Thyroid gland (tissue), 4 donors: Measurements from ENCODE around the gene BFSP1. TPM values are rescaled to one million over a fixed set of nuclear protein-coding genes. Genes with fewer than 3 reads are reported as not detected.

Source experiments
- DNase-seq, 2 donors: peaks; one replicate each; pipeline ENCODE4 v3.0.0-alpha.2; 2019
- H3K27ac ChIP-seq, 3 donors: fragments of 200-600 bp; sonication (generic); 1 replicate in 2 of 3; 2 replicates in 1 of 3; pipeline ENCODE4 v1.5.1; 2016 to 2019; ENCODE audit warnings: mild to moderate bottlenecking in 1 of 3, moderate library complexity in 1 of 3
- H3K27me3 ChIP-seq: fragments of 200-600 bp; sonication (generic); one replicate; pipeline ENCODE4 v1.5.1; 2019
- H3K36me3 ChIP-seq, 2 donors: fragments of 200-600 bp; sonication (generic); one replicate each; pipeline ENCODE4 v1.5.1; 2016 to 2019
- H3K4me1 ChIP-seq, 2 donors: fragments of 200-600 bp; sonication (generic); one replicate each; pipeline ENCODE4 v1.5.1; 2017 to 2019
- H3K4me3 ChIP-seq, 3 donors: fragments of 200-600 bp; sonication (generic); replicated peaks in 1 of 3; 1 replicate in 2 of 3; 2 replicates in 1 of 3; pipeline ENCODE4 v1.5.1; 2016; ENCODE audit warnings: mild to moderate bottlenecking in 1 of 3
- H3K9me3 ChIP-seq: fragments of 200-600 bp; sonication (generic); one replicate; pipeline ENCODE4 v1.5.1; 2017
- CTCF ChIP-seq, 6 experiments: fragments of 200-600 bp in 3 of 6; fragments of 450-650 bp in 3 of 6; sonication (generic) in 3 of 6; IDR thresholded peaks; one replicate each; pipeline ENCODE4 v1.5.1; 2016 to 2019; ENCODE audit warnings: antibody characterized with exemption in 6 of 6, mild to moderate bottlenecking in 2 of 6, inconsistent platforms in 1 of 6, moderate library complexity in 1 of 6
- POLR2A ChIP-seq, 2 donors: fragments of 450-650 bp; IDR thresholded peaks; one replicate each; pipeline ENCODE4 v1.6.1; 2017; ENCODE audit warnings: antibody characterized with exemption in 2 of 2, mild to moderate bottlenecking in 2 of 2, moderate library complexity in 1 of 2
- WGBS, 2 donors: methylation state at CpG; one replicate each; pipeline ENCODE4 v1.1.5; 2017; 5-methylcytosine and 5-hydroxymethylcytosine counted together
- intact Hi-C: fragments of 100-400 bp; cut with DNase I; formaldehyde crosslinking; loops from one replicate; pipeline ENCODE4 v1.15.1; 2023
- total RNA-seq, 4 donors: library from RNA; depleted of rRNA; stranded (reverse); fragments of >200 nt; gene quantifications; one replicate each; pipeline ENCODE4 v1.2.3, GENCODE V29; 2016

BFSP1 gene
- 1 to 10 TPM; 2.7 to 8.7 (median 4.2) TPM for total RNA-seq

GRCh38 chr20:17530716-17531664, at the start of gene BFSP1:
TSS of gene BFSP1 (minus strand) at chr20:17531379. CDS start at chr20:17531329, 50 bp downstream.
- Histone ChIP-seq H3K4me1 (peaks cover 4 to 7% of the 10 kb centered on the region in 2 donors), H3K27ac (peak within 1 kb of the TSS; percentile 71 to 83 (median 80)), H3K27me3 (no peaks in the 10 kb centered on the region), H3K9me3 (no peaks in the 10 kb centered on the region), H3K36me3 (no peaks in the 10 kb centered on the region), H3K4me3 (peak within 1 kb of the TSS; percentile 35 to 60 (median 36))
- WGBS, 2 donors = 3 to 5% methylated on average over 9 to 47 of the region's 111 CpGs
- DNase-seq = peak; percentile 74 to 75
- intact Hi-C loops = loop anchor here (5.0 kb wide), 1 partner anchor 86 kb away; no protein-coding TSS in a partner anchor
- TF ChIP-seq POLR2A (IDR thresholded peaks at IDR 0.05) (peak in 1 of 2 donors; percentile 39), CTCF (IDR thresholded peaks at IDR 0.05) (no peak)

GRCh38 chr20:17580895-17581294, 49.7 kb upstream of the BFSP1 start:
- Histone ChIP-seq H3K27ac (no peak overlapping the region), H3K4me1 (peaks cover 49 to 57% of the 10 kb centered on the region in 2 donors), H3K9me3 (no peaks in the 10 kb centered on the region), H3K4me3 (no peak overlapping the region), H3K27me3 (no peaks in the 10 kb centered on the region), H3K36me3 (no peaks in the 10 kb centered on the region)
- 94 to 95% methylated on average over 2 of the region's 2 CpGs for WGBS, 2 donors
- intact Hi-C loops = no loop called here
- no peak for DNase-seq
- TF ChIP-seq POLR2A (IDR thresholded peaks at IDR 0.05) (no peak), CTCF (IDR thresholded peaks at IDR 0.05) (no peak)

- 91 to 94% methylated on average over 4 of the region's 4 CpGs for WGBS, 2 donors
- intact Hi-C loops = no loop called here
- Histone ChIP-seq H3K4me1 (peaks cover 42 to 50% of the 10 kb centered on the region in 2 donors), H3K36me3 (no peaks in the 10 kb centered on the region), H3K9me3 (no peaks in the 10 kb centered on the region), H3K27ac (peak overlapping the region in 1 of 3 donors; percentile 57), H3K27me3 (no peaks in the 10 kb centered on the region), H3K4me3 (no peak overlapping the region)
- TF ChIP-seq CTCF (IDR thresholded peaks at IDR 0.05) (no peak), POLR2A (IDR thresholded peaks at IDR 0.05) (no peak)
- no peak for DNase-seq
These were observed 48.3 kb upstream of the BFSP1 start for GRCh38 chr20:17579369-17580039.

- H3K27me3 ChIP-seq = no peaks in the 10 kb centered on the region
- H3K27ac ChIP-seq = peak overlapping the region in 2 of 3 donors; percentile 57 to 75
- intact Hi-C loops = no loop called here
- WGBS, 2 donors = 53 to 64% methylated on average over 8 of the region's 8 CpGs
- H3K4me1 ChIP-seq = peaks cover 57 to 74% of the 10 kb centered on the region in 2 donors
- no peak overlapping the region for H3K4me3 ChIP-seq
- DNase-seq = no peak
- TF ChIP-seq POLR2A (IDR thresholded peaks at IDR 0.05) (no peak), CTCF (IDR thresholded peaks at IDR 0.05) (no peak)
- H3K36me3 ChIP-seq = no peaks in the 10 kb centered on the region
- H3K9me3 ChIP-seq = no peaks in the 10 kb centered on the region
These were observed 45.0 kb upstream of the BFSP1 start for GRCh38 chr20:17576215-17576614.
